GM19023 (cell line): ENCODE measurements around the gene CYTH3.
"Not testable (repeated sequence)": the region's sequence is repeated elsewhere in the genome, so short reads cannot be mapped to it uniquely, and the experiment has no call there.

ENCODE experiments used
- ATAC-seq: cut with Tn5 transposase; IDR thresholded peaks from one replicate; pipeline ENCODE4 v1.9.1; 2021; ENCODE audit warnings: mild to moderate bottlenecking, moderate library complexity; ENCODE audit not compliant: unreplicated experiment

CYTH3 gene

GRCh38 chr7:6234384-6234783 lies 38.0 kb downstream of the CYTH3 start:
- ATAC-seq = peak; percentile 71

GRCh38 chr7:6232534-6232933 lies 39.9 kb downstream of the CYTH3 start:
- ATAC-seq = no peak

GRCh38 chr7:6232116-6232515 lies 40.3 kb downstream of the CYTH3 start:
- ATAC-seq = no peak

GRCh38 chr7:6231184-6231583 lies 41.2 kb downstream of the CYTH3 start:
- ATAC-seq = no peak

GRCh38 chr7:6229284-6229683 lies 43.1 kb downstream of the CYTH3 start:
- ATAC-seq = not testable (repeated sequence)

- ATAC-seq = peak; percentile 68
These were observed 43.8 kb downstream of the CYTH3 start for GRCh38 chr7:6228361-6229229.

- ATAC-seq = no peak
These were observed 45.1 kb downstream of the CYTH3 start for GRCh38 chr7:6227294-6227846.

- ATAC-seq = no peak
These were observed 46.1 kb downstream of the CYTH3 start for GRCh38 chr7:6226194-6226799.

GRCh38 chr7:6223411-6223810 lies 49.0 kb downstream of the CYTH3 start:
- ATAC-seq = not testable (repeated sequence)

- ATAC-seq = not testable (repeated sequence)
These were observed 49.4 kb downstream of the CYTH3 start for GRCh38 chr7:6223010-6223409.

GRCh38 chr7:6221340-6222319 lies 50.8 kb downstream of the CYTH3 start:
- no peak for ATAC-seq

GRCh38 chr7:6218329-6218728 lies 54.1 kb downstream of the CYTH3 start:
- no peak for ATAC-seq

GRCh38 chr7:6212008-6212407 lies 60.4 kb downstream of the CYTH3 start:
- no peak for ATAC-seq

GRCh38 chr7:6210621-6211372 lies 61.6 kb downstream of the CYTH3 start:
- ATAC-seq = no peak

GRCh38 chr7:6209340-6209739 lies 63.1 kb downstream of the CYTH3 start:
- ATAC-seq = no peak

GRCh38 chr7:6208573-6209328 lies 63.7 kb downstream of the CYTH3 start:
- no peak for ATAC-seq

- no peak for ATAC-seq
These were observed 66.3 kb downstream of the CYTH3 start for GRCh38 chr7:6205971-6206660.

GRCh38 chr7:6203381-6203780 lies 69.0 kb downstream of the CYTH3 start:
- ATAC-seq = no peak

GRCh38 chr7:6202117-6202516 lies 70.3 kb downstream of the CYTH3 start:
- ATAC-seq = no peak
